Measurements from ENCODE around the gene CD81. TPM values are rescaled to one million over a fixed set of nuclear protein-coding genes. Genes with fewer than 3 reads are reported as not detected.

Gene CD81
- total RNA-seq, 1 donor from 2014 or later, result 441 TPM

DNA sequence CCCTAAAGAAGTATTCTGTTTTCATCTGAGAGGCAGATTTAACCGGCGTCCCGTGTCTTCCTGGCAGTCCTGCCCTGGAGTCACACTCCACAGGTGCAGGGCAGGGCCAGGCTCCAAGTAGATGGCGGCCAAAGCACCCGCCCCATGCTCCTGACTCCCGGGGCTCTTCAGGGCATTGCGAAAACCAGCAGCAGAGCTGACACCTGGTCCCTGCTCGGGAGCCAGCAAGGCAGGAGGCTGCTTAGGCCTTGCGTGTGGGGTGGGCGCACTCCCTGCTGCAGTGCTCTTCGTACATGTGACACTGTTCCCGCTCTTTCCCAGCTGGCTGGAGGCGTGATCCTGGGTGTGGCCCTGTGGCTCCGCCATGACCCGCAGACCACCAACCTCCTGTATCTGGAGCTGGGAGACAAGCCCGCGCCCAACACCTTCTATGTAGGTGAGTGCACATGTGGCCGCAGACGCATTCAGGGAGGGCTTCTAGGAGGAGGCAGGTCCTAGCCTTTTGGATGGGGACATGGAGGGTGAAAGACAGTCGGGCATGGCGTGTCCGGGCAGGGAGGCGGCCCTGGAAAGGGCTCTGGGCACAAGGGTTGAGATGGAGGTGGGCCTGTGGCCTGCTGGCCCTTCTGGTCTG lies 13.1 kb downstream of the CD81 start:
- no peaks in the 10 kb centered on the region for H3K9me3 Mint-ChIP-seq (ENCODE audit: low read depth)
- peaks cover 34% of the 10 kb centered on the region for H3K4me1 Mint-ChIP-seq (ENCODE audit: low read depth)
- no peaks in the 10 kb centered on the region for H3K36me3 Mint-ChIP-seq (ENCODE audit: low read depth)
- peak overlapping the region; percentile 6 for H3K4me3 Mint-ChIP-seq (ENCODE audit: unreplicated experiment)
- H3K27ac Mint-ChIP-seq (ENCODE audit: unreplicated experiment), result peak overlapping the region; percentile 79
- TF ChIP-seq, protein P1, sequence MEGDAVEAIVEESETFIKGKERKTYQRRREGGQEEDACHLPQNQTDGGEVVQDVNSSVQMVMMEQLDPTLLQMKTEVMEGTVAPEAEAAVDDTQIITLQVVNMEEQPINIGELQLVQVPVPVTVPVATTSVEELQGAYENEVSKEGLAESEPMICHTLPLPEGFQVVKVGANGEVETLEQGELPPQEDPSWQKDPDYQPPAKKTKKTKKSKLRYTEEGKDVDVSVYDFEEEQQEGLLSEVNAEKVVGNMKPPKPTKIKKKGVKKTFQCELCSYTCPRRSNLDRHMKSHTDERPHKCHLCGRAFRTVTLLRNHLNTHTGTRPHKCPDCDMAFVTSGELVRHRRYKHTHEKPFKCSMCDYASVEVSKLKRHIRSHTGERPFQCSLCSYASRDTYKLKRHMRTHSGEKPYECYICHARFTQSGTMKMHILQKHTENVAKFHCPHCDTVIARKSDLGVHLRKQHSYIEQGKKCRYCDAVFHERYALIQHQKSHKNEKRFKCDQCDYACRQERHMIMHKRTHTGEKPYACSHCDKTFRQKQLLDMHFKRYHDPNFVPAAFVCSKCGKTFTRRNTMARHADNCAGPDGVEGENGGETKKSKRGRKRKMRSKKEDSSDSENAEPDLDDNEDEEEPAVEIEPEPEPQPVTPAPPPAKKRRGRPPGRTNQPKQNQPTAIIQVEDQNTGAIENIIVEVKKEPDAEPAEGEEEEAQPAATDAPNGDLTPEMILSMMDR (IDR thresholded peaks at IDR 0.05), result no peak
- DNase-seq (ENCODE audit: low spot score), result no peak
- H3K27me3 Mint-ChIP-seq (ENCODE audit: low read depth), result no peaks in the 10 kb centered on the region

DNA sequence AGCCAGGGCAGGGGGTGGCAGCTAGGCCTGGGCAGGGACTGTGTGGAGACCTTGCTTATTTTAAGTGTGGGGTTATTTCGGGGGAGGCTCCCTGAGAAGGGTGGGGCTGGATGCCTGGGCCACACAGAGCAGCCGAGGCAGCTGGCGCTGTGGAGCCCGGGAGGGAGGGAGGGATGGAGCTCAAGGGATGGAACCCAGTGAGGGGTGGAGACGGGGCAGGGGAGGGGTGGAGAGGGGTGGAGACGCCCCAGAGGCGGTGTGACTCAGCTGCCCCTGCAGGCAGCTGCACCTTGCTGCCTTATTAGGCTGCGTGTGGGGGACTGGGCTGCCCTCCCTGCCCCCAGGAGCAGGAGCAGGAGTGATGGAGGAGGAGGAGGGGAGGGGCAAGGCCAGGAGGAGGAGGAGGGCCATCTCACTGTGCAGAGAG lies 13.6 kb downstream of the CD81 start:
- Mint-ChIP-seq H3K4me3 (ENCODE audit: unreplicated experiment) (no peak overlapping the region), H3K36me3 (ENCODE audit: low read depth) (no peaks in the 10 kb centered on the region), H3K4me1 (ENCODE audit: low read depth) (peaks cover 34% of the 10 kb centered on the region), H3K27me3 (ENCODE audit: low read depth) (no peaks in the 10 kb centered on the region), H3K27ac (ENCODE audit: unreplicated experiment) (peak overlapping the region; percentile 79), H3K9me3 (ENCODE audit: low read depth) (no peaks in the 10 kb centered on the region)
- no peak for DNase-seq (ENCODE audit: low spot score)
- TF ChIP-seq, protein P1 (IDR thresholded peaks at IDR 0.05), result no peak

DNA sequence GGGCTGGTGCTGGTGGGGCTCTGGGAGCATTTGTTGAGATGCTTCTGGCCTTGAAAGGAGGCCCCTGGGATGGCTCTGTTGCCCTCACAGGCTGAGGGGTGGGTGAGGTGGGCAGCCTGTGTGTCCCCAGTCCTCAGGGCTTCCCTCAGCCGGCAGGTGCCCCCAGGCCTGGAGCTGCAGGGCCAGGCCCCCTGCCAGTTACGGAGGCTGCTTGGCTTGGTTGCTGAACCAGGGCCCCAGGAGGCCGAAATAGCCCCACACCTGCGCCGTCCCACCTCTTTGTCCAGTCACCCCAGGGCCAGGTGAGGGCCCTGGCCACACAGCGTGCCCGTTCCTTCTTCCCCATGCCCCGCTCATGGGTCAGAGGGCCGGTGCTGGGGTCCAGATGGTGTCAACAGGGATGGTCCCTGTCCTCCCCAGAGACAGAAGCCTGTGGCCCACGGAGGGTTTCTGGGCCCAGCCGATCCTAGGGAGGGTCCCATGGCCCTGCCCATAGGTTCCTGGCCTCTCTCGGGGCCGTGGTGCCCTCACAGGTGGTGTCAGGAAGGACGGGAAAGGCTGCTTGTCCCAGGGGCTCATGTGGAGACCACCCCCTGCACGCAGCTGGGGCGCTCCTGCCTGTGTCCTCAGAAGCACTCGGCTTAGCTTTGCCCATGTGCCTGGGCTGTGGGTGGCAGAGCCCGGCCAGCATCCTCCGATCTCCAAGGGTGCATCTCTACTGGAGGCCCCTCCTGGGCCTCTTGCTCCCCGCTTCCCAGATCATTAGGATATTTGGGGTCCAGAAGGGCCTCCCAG lies 14.3 kb downstream of the CD81 start:
- Mint-ChIP-seq H3K36me3 (ENCODE audit: low read depth) (no peaks in the 10 kb centered on the region), H3K9me3 (ENCODE audit: low read depth) (no peaks in the 10 kb centered on the region), H3K4me1 (ENCODE audit: low read depth) (peaks cover 34% of the 10 kb centered on the region), H3K27ac (ENCODE audit: unreplicated experiment) (peak overlapping the region; percentile 36), H3K4me3 (ENCODE audit: unreplicated experiment) (no peak overlapping the region), H3K27me3 (ENCODE audit: low read depth) (no peaks in the 10 kb centered on the region)
- DNase-seq (ENCODE audit: low spot score), result no peak
- TF ChIP-seq, protein P1 (IDR thresholded peaks at IDR 0.05), result no peak

DNA sequence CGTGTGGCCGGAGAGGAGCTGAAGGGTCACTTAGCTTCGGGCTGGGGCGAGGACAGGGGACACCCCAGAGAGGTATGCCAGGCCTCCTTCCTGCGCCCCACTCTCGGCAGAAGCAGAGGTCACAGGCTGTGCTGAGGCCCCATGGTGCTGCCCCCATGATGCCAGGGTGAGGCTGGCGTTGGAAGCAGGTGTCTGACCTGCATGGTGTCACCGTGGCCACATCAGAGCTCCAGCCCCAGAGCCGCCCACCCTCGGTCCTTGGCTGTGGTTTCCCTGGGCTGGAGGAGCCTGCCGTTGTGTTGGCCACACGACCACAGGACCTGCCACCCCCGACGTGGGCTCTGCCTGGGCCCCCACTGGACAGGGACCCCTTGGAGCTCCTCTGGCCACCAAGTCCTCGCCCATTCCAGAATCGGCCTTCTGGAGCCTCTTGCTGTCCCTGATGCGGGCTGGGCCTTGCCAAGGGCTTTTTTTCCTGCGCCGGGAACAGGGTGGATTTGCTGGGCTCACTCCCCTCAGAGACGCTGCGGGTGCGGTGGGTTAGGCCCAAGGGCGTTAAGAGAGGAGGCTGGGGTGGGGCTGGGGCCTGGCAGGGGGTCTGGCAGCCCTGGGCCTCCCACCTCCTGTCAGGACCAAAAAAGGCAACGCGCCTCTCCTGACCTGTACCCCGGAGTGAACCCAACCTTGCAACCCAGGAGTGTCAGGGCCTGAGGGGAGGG lies 15.3 kb downstream of the CD81 start:
- Mint-ChIP-seq H3K4me3 (ENCODE audit: unreplicated experiment) (no peak overlapping the region), H3K9me3 (ENCODE audit: low read depth) (no peaks in the 10 kb centered on the region), H3K27ac (ENCODE audit: unreplicated experiment) (no peak overlapping the region), H3K27me3 (ENCODE audit: low read depth) (no peaks in the 10 kb centered on the region), H3K4me1 (ENCODE audit: low read depth) (peaks cover 27% of the 10 kb centered on the region), H3K36me3 (ENCODE audit: low read depth) (peaks cover 4% of the 10 kb centered on the region)
- no peak for DNase-seq (ENCODE audit: low spot score)
- TF ChIP-seq, protein P1 (IDR thresholded peaks at IDR 0.05), result no peak

All from chondrocyte (in vitro differentiated cells).